Right lobe of liver (tissue), 6 donors: ENCODE data around the gene OSBPL8. TPM values are rescaled to one million over a fixed set of nuclear protein-coding genes. Genes with fewer than 3 reads are reported as not detected.

ENCODE experiments used
- ATAC-seq, 4 donors: fragments of 200-7000 bp; cut with Tn5 transposase; one replicate each; pipeline ENCODE4 v1.9.1; 2020; ENCODE audit warnings: mild to moderate bottlenecking in 4 of 4, moderate library complexity in 4 of 4
- DNase-seq, 3 donors: peaks; one replicate each; pipeline ENCODE4 v3.0.0-alpha.2; 2020
- H3K27ac ChIP-seq, 3 donors: fragments of 200-600 bp; one replicate each; pipeline ENCODE4 v1.8.0; 2022
- H3K27me3 ChIP-seq, 2 donors: fragments of 200-600 bp; one replicate each; pipeline ENCODE4 v1.8.0; 2022
- H3K36me3 ChIP-seq, 4 donors: fragments of 200-600 bp; sonication (generic) in 1 of 4; one replicate each; pipeline versions ENCODE4 v1.5.1 to v1.8.0; 2017 to 2022; ENCODE audit warnings: control low read depth in 1 of 4
- H3K4me1 ChIP-seq, 4 donors: fragments of 200-600 bp; sonication (generic) in 1 of 4; one replicate each; pipeline versions ENCODE4 v1.5.1 to v1.8.0; 2017 to 2022; ENCODE audit warnings: control low read depth in 1 of 4
- H3K4me3 ChIP-seq, 3 donors: fragments of 200-600 bp; one replicate each; pipeline ENCODE4 v1.8.0; 2022
- H3K9me3 ChIP-seq, 4 donors: fragments of 200-600 bp; sonication (generic) in 1 of 4; one replicate each; pipeline versions ENCODE4 v1.5.1 to v1.8.0; 2017 to 2022; ENCODE audit warnings: control low read depth in 1 of 4
- POLR2A ChIP-seq: fragments of 450-650 bp; IDR thresholded peaks from one replicate; pipeline ENCODE4 v1.6.1; 2017; ENCODE audit warnings: antibody characterized with exemption, mild to moderate bottlenecking
- WGBS: methylation state at CpG from one replicate; pipeline ENCODE4 v1.1.6; 2018; ENCODE audit warnings: low coverage, low lambda C conversion rate; ENCODE audit not compliant: insufficient coverage; ENCODE audit errors: missing lambda C conversion rate; 5-methylcytosine and 5-hydroxymethylcytosine counted together
- intact Hi-C, 2 donors: fragments of 100-400 bp; cut with DNase I; formaldehyde crosslinking; loops; one replicate each; pipeline versions ENCODE4 v1.11.2 to v1.14.1; 2022
- total RNA-seq, 6 experiments: library from RNA; depleted of rRNA in 2 of 6; stranded (reverse); fragments of >200 nt in 2 of 6; fragmentation: NEBNext Ultra II Directional in 3 of 6; extraction: Animal tissue kit (Norgen Biotek cat#: 25700) in 3 of 6; gene quantifications; one replicate each; pipeline versions ENCODE4 v1.1.0 to v1.2.4, GENCODE V29; 2016 to 2023
- TF ChIP-seq, protein P1 (sequence below), 4 donors: fragments of 200-600 bp in 3 of 4; fragments of 450-650 bp in 1 of 4; IDR thresholded peaks; one replicate each; pipeline versions ENCODE4 v1.5.1 to v1.8.0; 2016 to 2022; ENCODE audit warnings: antibody characterized with exemption in 4 of 4, mild to moderate bottlenecking in 2 of 4
- donor health status: DM: no; HTN: yes; CAD: no.
- donor health status: DM: no; HTN: no; CAD: no.
- donor health status: DM: no; HTN: no; CAD: no.
- donor health status: DM: no; HTN: yes; CAD: no.
- donor health status: DM: no; HTN: yes; CAD: no.

Gene OSBPL8
- total RNA-seq, 6 experiments from 2014 or later: 20.2 to 29.1 (median 24.2) TPM

DNA sequence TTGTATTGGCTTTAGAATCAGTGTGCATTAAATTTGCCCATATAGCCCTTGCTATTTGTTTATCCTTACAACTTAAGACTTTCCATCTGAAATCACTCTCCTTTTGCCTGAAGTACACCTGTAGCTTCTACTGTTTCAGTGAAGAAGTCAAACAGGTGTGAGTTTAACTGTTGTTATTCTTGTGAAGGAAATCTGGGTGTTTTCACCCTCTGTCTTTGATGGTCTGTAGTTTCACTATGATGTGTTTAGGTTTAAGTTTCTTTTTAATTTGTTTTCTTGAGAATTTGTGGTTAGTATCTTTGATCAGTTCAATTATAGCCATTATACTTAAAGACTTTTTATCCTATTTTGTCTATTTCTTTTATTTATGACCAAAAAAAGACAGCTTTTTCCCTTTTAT, 142.5 kb downstream of the OSBPL8 start:
- H3K36me3 ChIP-seq: no peaks in the 10 kb centered on the region
- ATAC-seq (no peak), DNase-seq (no peak)
- H3K27me3 ChIP-seq: no peaks in the 10 kb centered on the region
- TF ChIP-seq, protein P1, sequence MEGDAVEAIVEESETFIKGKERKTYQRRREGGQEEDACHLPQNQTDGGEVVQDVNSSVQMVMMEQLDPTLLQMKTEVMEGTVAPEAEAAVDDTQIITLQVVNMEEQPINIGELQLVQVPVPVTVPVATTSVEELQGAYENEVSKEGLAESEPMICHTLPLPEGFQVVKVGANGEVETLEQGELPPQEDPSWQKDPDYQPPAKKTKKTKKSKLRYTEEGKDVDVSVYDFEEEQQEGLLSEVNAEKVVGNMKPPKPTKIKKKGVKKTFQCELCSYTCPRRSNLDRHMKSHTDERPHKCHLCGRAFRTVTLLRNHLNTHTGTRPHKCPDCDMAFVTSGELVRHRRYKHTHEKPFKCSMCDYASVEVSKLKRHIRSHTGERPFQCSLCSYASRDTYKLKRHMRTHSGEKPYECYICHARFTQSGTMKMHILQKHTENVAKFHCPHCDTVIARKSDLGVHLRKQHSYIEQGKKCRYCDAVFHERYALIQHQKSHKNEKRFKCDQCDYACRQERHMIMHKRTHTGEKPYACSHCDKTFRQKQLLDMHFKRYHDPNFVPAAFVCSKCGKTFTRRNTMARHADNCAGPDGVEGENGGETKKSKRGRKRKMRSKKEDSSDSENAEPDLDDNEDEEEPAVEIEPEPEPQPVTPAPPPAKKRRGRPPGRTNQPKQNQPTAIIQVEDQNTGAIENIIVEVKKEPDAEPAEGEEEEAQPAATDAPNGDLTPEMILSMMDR (IDR thresholded peaks at IDR 0.05): no peak
- TF ChIP-seq POLR2A: no peak
- H3K27ac ChIP-seq: no peak overlapping the region
- no peaks in the 10 kb centered on the region for H3K9me3 ChIP-seq
- intact Hi-C loops: no loop called here
- H3K4me1 ChIP-seq: peaks cover 0 to 2% (median under 1%) of the 10 kb centered on the region in 4 donors
- no peak overlapping the region for H3K4me3 ChIP-seq

DNA sequence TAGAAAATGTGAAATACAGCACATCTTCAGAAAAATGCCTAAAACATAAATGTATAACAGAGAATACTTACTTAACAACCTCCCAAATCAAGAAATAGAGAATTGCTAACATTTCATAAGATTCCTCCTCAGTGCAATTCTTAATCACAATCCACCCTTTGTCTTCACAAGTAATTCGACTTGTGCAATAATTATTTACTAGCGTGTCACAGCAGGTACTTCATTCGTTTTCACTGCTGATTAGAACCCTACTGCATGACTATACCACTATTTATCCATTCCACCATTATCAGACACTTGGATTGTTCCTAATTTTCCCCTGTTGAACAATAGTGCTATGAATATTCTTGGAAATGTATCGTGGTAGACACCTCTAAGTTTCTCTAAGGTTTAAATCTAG, 146.4 kb downstream of the OSBPL8 start:
- no peaks in the 10 kb centered on the region for H3K4me1 ChIP-seq
- 86% methylated on average over 4 of the region's 4 CpGs for WGBS
- H3K27ac ChIP-seq: no peak overlapping the region
- H3K36me3 ChIP-seq: no peaks in the 10 kb centered on the region
- DNase-seq (no peak), ATAC-seq (no peak)
- H3K4me3 ChIP-seq: no peak overlapping the region
- intact Hi-C loops: no loop called here
- H3K9me3 ChIP-seq: no peaks in the 10 kb centered on the region
- no peak for TF ChIP-seq POLR2A
- TF ChIP-seq, protein P1 (IDR thresholded peaks at IDR 0.05): no peak
- no peaks in the 10 kb centered on the region for H3K27me3 ChIP-seq

DNA sequence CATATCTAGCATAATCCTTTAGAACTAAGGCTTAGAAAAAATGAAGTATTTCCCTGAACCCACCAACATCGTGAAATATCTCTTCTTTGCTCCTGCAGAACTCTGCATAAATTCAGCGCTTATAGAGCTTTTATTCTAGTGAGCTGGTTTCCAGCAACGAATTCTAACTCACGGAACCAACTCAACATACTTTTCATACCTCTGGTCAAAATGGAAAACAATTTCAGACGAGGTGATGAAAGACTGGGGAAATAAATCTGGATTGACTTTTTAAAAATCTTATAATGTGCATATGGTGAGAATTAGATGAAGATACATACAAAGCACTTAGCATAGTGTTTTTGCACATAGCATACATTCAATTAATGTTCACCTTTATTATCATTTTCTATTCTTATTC, 148.8 kb downstream of the OSBPL8 start:
- 93% methylated on average over 5 of the region's 5 CpGs for WGBS
- DNase-seq (no peak), ATAC-seq (no peak)
- no peaks in the 10 kb centered on the region for H3K36me3 ChIP-seq
- H3K27me3 ChIP-seq: no peaks in the 10 kb centered on the region
- no peaks in the 10 kb centered on the region for H3K4me1 ChIP-seq
- H3K9me3 ChIP-seq: no peaks in the 10 kb centered on the region
- TF ChIP-seq, protein P1 (IDR thresholded peaks at IDR 0.05): no peak
- TF ChIP-seq POLR2A: no peak
- no peak overlapping the region for H3K27ac ChIP-seq
- intact Hi-C loops: no loop called here
- no peak overlapping the region for H3K4me3 ChIP-seq

DNA sequence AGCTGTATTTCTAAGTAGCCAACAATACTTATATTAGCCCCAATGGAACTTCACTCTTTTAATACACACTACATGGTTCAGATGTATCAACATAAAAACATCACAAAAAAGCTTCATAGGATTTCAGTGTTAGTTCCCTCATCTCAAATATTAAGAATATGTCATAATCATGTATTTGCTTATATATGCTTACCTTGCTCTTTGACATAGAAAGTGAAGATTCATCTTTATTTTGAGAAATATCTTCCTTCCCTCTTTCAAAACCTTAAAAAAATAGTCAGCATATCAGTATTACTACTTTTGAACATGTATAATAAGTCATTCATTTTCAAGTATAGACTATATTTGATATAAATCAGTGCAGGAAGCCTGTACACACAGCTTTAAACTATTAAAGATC, 149.2 kb downstream of the OSBPL8 start:
- ATAC-seq: no peak
- no peaks in the 10 kb centered on the region for H3K4me1 ChIP-seq
- H3K27ac ChIP-seq: no peak overlapping the region
- H3K36me3 ChIP-seq: no peaks in the 10 kb centered on the region
- no peak overlapping the region for H3K4me3 ChIP-seq
- no peaks in the 10 kb centered on the region for H3K27me3 ChIP-seq
- TF ChIP-seq POLR2A: no peak
- TF ChIP-seq, protein P1 (IDR thresholded peaks at IDR 0.05): no peak
- no peaks in the 10 kb centered on the region for H3K9me3 ChIP-seq
- DNase-seq: no peak
- intact Hi-C loops: no loop called here

DNA sequence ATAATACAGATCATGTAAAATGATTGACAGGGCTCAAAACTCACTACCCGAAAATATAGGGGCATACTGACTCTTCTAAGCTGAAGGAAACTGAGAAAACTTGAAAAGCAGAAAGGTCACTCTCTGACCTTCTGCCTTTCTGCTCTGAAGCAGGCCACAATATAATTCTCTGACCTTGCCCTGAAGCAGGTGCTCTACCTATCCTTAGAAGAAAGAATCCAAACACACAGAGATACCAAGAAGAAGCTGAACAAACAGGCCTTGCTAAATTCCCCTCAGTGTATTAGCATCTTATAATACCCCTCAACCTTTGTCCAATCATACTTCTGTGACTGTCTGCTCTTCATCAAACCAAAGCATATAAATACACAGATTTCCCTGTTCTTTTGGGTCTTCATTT, 150.5 kb downstream of the OSBPL8 start:
- H3K36me3 ChIP-seq: no peaks in the 10 kb centered on the region
- H3K4me1 ChIP-seq: no peaks in the 10 kb centered on the region
- intact Hi-C loops: no loop called here
- H3K27ac ChIP-seq: no peak overlapping the region
- no peaks in the 10 kb centered on the region for H3K9me3 ChIP-seq
- DNase-seq (no peak), ATAC-seq (no peak)
- no peaks in the 10 kb centered on the region for H3K27me3 ChIP-seq
- TF ChIP-seq, protein P1 (IDR thresholded peaks at IDR 0.05): no peak
- no peak for TF ChIP-seq POLR2A
- 60% methylated on average over 1 of the region's 1 CpG for WGBS
- H3K4me3 ChIP-seq: no peak overlapping the region
